B cell (primary cell): ENCODE results near the gene NUP85.

Source experiments
- EZH2 ChIP-seq: IDR thresholded peaks from 2 replicates; pipeline ENCODE4 v1.6.1; 2012; ENCODE audit warnings: borderline replicate concordance, low read depth, mild to moderate bottlenecking, moderate library complexity, low read length; ENCODE audit not compliant: insufficient read depth, poor library complexity, severe bottlenecking
- TF ChIP-seq, protein P1 (sequence below): fragments of 200-600 bp; IDR thresholded peaks from one replicate; pipeline ENCODE4 v1.8.0; 2022; ENCODE audit warnings: antibody characterized with exemption, mild to moderate bottlenecking

DNA sequence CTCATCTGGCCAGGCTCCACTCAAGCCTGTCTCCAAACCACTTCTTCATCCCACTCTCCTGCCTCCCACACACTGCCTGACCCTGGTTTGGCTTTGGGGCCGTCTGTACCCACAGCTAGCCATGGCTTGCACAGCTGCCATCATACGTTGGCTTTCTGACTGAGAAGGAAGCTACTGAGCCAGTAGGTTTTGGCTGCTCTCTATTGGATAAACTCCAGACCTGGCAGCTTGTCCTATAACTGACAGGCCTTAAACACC lies 61.6 kb downstream of the NUP85 start:
- TF ChIP-seq, protein P1, sequence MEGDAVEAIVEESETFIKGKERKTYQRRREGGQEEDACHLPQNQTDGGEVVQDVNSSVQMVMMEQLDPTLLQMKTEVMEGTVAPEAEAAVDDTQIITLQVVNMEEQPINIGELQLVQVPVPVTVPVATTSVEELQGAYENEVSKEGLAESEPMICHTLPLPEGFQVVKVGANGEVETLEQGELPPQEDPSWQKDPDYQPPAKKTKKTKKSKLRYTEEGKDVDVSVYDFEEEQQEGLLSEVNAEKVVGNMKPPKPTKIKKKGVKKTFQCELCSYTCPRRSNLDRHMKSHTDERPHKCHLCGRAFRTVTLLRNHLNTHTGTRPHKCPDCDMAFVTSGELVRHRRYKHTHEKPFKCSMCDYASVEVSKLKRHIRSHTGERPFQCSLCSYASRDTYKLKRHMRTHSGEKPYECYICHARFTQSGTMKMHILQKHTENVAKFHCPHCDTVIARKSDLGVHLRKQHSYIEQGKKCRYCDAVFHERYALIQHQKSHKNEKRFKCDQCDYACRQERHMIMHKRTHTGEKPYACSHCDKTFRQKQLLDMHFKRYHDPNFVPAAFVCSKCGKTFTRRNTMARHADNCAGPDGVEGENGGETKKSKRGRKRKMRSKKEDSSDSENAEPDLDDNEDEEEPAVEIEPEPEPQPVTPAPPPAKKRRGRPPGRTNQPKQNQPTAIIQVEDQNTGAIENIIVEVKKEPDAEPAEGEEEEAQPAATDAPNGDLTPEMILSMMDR: no peak
- TF ChIP-seq EZH2: no peak
